CD4-positive, alpha-beta memory T cell (primary cell): ENCODE results near the gene ARMC9. TPM values are rescaled to one million over a fixed set of nuclear protein-coding genes. Genes with fewer than 3 reads are reported as not detected.
A peak's percentile ranks its signal among the peaks of the same experiment; 100 is the strongest.
"Not testable (repeated sequence)": the region's sequence is repeated elsewhere in the genome, so short reads cannot be mapped to it uniquely, and the experiment has no call there.

Source experiments
- CTCF ChIA-PET: fragments of 350-600 bp; sonication (Branson Sonifier 250); formaldehyde crosslinking; loops from one replicate; lab custom pipeline; 2021; ENCODE audit warnings: inconsistent platforms; ENCODE audit not compliant: partially characterized antibody; lab: Charles Lee
- POLR2A ChIA-PET: fragments of 350-600 bp; sonication (Branson Sonifier 250); formaldehyde crosslinking; loops from one replicate; lab custom pipeline; 2021; ENCODE audit not compliant: partially characterized antibody; lab: Charles Lee
- DNase-seq, 5 donors: peaks; one replicate each; pipeline versions ENCODE4 v3.0.0 to v3.0.0-alpha.2; 2020 to 2022; ENCODE audit warnings: mixed read lengths in 1 of 5
- H3K27ac ChIP-seq: one replicate; pipeline ENCODE4 v1.7.0; 2013; ENCODE audit warnings: low read depth, low read length
- H3K27me3 ChIP-seq: 2 replicates; pipeline ENCODE4 v1.7.0; 2013; ENCODE audit warnings: mild to moderate bottlenecking, low read length, moderate library complexity; ENCODE audit not compliant: insufficient read depth
- H3K36me3 ChIP-seq: 2 replicates; pipeline ENCODE4 v1.7.0; 2013; ENCODE audit warnings: mild to moderate bottlenecking, low read length, moderate library complexity; ENCODE audit not compliant: insufficient read depth
- H3K4me1 ChIP-seq: 2 replicates; pipeline ENCODE4 v1.7.0; 2013; ENCODE audit warnings: mild to moderate bottlenecking, low read length, moderate library complexity; ENCODE audit not compliant: insufficient read depth
- H3K4me3 ChIP-seq, 2 donors: one replicate each; pipeline ENCODE4 v1.7.0; 2013; ENCODE audit warnings: low read length in 2 of 2, mild to moderate bottlenecking in 1 of 2
- H3K9me3 ChIP-seq, 2 donors: one replicate each; pipeline ENCODE4 v1.7.0; 2013; ENCODE audit warnings: low read length in 2 of 2, control low read depth in 1 of 2; ENCODE audit not compliant: control insufficient read depth in 1 of 2
- H3K27ac Mint-ChIP-seq, 7 donors: one replicate each; pipeline ENCODE4 v1.8.0; 2020 to 2021; ENCODE audit warnings: mixed read lengths in 7 of 7, mild to moderate bottlenecking in 6 of 7, inconsistent platforms in 3 of 7, moderate library complexity in 3 of 7
- H3K27me3 Mint-ChIP-seq, 2 donors: one replicate each; pipeline ENCODE4 v1.8.0; 2020 to 2021; ENCODE audit warnings: mixed read lengths in 2 of 2
- H3K36me3 Mint-ChIP-seq, 2 donors: one replicate each; pipeline ENCODE4 v1.8.0; 2020 to 2021; ENCODE audit warnings: mixed read lengths in 2 of 2, inconsistent platforms in 1 of 2, mild to moderate bottlenecking in 1 of 2
- H3K4me1 Mint-ChIP-seq, 4 donors: one replicate each; pipeline ENCODE4 v1.8.0; 2020 to 2021; ENCODE audit warnings: mixed read lengths in 4 of 4, mild to moderate bottlenecking in 1 of 4
- H3K4me3 Mint-ChIP-seq, 8 donors: one replicate each; pipeline ENCODE4 v1.8.0; 2020 to 2021; ENCODE audit warnings: mixed read lengths in 8 of 8, mild to moderate bottlenecking in 7 of 8, moderate library complexity in 6 of 8, inconsistent platforms in 3 of 8
- H3K9me3 Mint-ChIP-seq, 8 donors: one replicate each; pipeline ENCODE4 v1.8.0; 2020 to 2021; ENCODE audit warnings: mixed read lengths in 8 of 8, mild to moderate bottlenecking in 5 of 8, inconsistent platforms in 3 of 8, moderate library complexity in 1 of 8
- intact Hi-C: fragments of 100-400 bp; cut with micrococcal nuclease; formaldehyde crosslinking; loops from one replicate; pipeline ENCODE4 v1.15.1; 2023
- polyA plus RNA-seq, 2 donors: library from polyadenylated mRNA; unstranded; fragments of 300-500 nt; fragmentation: Illumina TruSeq; gene quantifications; one replicate each; pipeline ENCODE4 v1.2.3, GENCODE V29; 2021
- total RNA-seq, 2 experiments: library from RNA; stranded (reverse); gene quantifications; one replicate each; pipeline ENCODE4 v1.2.3, GENCODE V29; 2021

Gene ARMC9
- total and polyA plus RNA-seq, 4 experiments from 2014 or later = 0.50 to 1.4 (median 1.1) TPM; not detected in 1

DNA sequence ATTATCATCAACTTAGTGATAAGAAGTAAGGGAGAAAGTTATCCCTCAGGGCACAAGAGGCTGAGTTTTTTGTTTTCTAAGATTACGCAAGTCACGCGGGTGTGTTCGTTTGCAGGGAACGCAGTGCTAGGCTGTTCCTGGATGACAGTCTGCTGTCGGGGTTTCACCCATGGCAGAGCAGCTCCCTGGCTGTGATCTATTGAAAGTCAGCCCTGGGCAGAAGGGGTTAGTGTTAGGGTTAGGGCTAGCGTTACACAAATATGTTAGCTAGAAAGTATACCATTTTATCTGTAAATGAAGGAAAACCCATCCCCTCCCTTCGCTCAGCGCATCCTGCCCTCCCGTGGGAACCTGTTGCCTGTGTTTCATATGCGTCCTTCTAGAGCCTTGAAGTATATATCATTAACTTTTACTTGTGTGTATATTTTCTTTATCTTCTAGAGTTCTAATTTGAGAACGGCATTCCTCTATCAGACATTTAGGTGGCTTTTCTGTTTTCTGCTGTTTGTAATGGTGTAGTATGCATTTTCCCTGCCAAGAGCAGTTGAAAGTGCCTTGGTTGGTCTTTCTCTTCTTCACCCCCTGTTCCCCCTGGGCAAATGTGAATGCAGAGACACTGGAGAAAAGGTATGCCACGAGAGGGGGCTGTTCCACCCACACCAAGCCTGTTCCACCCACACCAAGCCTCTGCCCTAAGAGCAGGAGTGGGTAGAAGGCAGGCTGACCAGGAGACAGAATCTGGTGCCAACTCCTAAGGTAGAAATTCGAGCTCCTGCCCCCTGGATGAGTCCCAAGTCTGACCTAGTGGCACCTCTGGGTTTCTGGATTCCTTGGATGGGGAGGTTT is 47.0 kb downstream of the ARMC9 start:
- no peak for DNase-seq
- CTCF ChIA-PET = interaction anchor here (3.4 kb wide), 1 partner anchor 207 kb away, joined by 13 read pairs; no protein-coding TSS in a partner anchor

DNA sequence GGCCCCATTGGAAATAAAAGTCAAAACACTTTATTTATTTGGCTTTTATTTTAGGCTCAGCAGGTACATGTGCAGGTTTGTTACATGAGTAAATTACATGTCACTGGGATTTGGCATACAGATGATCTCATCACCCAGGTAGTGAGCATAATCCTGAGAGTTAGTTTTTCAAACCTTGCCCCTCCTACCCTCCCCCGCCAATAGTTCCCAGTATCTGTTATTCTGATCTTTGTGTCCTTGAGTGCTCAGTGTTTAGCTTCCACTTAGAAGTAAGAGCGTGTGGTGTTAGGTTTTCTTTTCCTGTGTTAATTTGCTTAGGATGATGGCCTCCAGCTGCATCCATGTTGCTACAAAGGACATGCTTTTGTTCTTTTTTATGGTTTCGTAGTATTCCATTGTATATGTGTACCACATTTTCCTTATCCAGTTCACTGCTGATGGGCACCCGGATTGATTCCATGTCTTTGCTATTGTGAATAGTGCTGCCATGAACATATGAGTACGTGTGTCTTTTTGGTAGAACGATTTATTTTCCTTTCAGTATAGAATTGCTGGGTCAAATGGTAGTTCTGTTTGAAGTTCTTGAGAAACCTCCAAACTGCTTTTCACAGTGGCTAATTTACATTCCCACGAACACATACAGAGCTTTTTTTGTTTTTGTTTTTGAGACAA is 47.9 kb downstream of the ARMC9 start:
- CTCF ChIA-PET = interaction anchor here (3.4 kb wide), 1 partner anchor 206 kb away, joined by 13 read pairs; no protein-coding TSS in a partner anchor

More for the DNA sequence above, 47.0 kb downstream of the ARMC9 start:
- POLR2A ChIA-PET = no interaction called here
- Mint-ChIP-seq H3K9me3 (no peaks in the 10 kb centered on the region), H3K4me3 (no peak overlapping the region), H3K27ac (no peak overlapping the region), H3K27me3 (no peaks in the 10 kb centered on the region), H3K36me3 (no peaks in the 10 kb centered on the region), H3K4me1 (no peaks in the 10 kb centered on the region)
- H3K27me3 ChIP-seq = no peaks in the 10 kb centered on the region
- no peak overlapping the region for H3K27ac ChIP-seq
- H3K9me3 ChIP-seq = no peaks in the 10 kb centered on the region
- intact Hi-C loops = loop anchor here (5.0 kb wide), 1 partner anchor 207 kb away; no protein-coding TSS in a partner anchor
- H3K4me3 ChIP-seq = no peak overlapping the region
- no peaks in the 10 kb centered on the region for H3K36me3 ChIP-seq
- H3K4me1 ChIP-seq = no peaks in the 10 kb centered on the region

DNA sequence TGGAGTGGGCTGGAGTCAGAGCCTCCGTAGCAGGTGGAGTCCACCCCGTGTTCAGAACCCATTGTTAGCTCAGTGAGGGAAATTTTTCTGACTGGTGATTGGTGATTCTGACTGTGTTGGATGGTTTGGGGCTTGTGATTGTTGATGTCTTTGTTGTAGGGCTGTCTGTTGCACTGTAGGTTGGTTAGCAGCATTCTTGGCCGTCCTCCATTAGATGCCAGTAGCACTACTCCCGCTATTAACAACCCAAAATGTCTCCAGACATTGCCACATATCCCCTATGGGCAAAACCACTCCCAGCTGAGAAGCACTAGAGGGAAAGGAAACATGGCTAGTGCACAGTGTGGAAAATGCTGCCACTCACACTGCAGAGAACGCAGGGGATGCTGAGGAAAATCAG is 51.7 kb downstream of the ARMC9 start:
- Mint-ChIP-seq H3K9me3 (no peaks in the 10 kb centered on the region), H3K36me3 (no peaks in the 10 kb centered on the region), H3K4me3 (no peak overlapping the region), H3K27me3 (peaks cover 0 to 2% of the 10 kb centered on the region in 2 donors), H3K27ac (no peak overlapping the region), H3K4me1 (no peaks in the 10 kb centered on the region)
- Histone ChIP-seq H3K27ac (no peak overlapping the region), H3K27me3 (no peaks in the 10 kb centered on the region), H3K4me1 (no peaks in the 10 kb centered on the region), H3K9me3 (no peaks in the 10 kb centered on the region), H3K4me3 (no peak overlapping the region), H3K36me3 (no peaks in the 10 kb centered on the region)
- ChIA-PET POLR2A (no interaction called here), CTCF (interaction anchor here (0.6 kb wide), 1 partner anchor 104 kb away, joined by 3 read pairs; no protein-coding TSS in a partner anchor)
- DNase-seq = no peak
- intact Hi-C loops = no loop called here

More for the DNA sequence above, 47.9 kb downstream of the ARMC9 start:
- Histone ChIP-seq H3K9me3 (no peaks in the 10 kb centered on the region), H3K4me3 (no peak overlapping the region), H3K27ac (no peak overlapping the region), H3K36me3 (no peaks in the 10 kb centered on the region), H3K4me1 (no peaks in the 10 kb centered on the region), H3K27me3 (no peaks in the 10 kb centered on the region)
- POLR2A ChIA-PET = no interaction called here
- no peak overlapping the region for H3K4me3 Mint-ChIP-seq
- H3K36me3 Mint-ChIP-seq = no peaks in the 10 kb centered on the region
- H3K27ac Mint-ChIP-seq = peak overlapping the region in 1 of 7 donors; percentile 53
- H3K4me1 Mint-ChIP-seq = no peaks in the 10 kb centered on the region
- intact Hi-C loops = loop anchor here (5.0 kb wide), 1 partner anchor 206 kb away; no protein-coding TSS in a partner anchor
- H3K9me3 Mint-ChIP-seq = no peaks in the 10 kb centered on the region
- DNase-seq = no peak
- H3K27me3 Mint-ChIP-seq = peaks cover 0 to 2% of the 10 kb centered on the region in 2 donors

DNA sequence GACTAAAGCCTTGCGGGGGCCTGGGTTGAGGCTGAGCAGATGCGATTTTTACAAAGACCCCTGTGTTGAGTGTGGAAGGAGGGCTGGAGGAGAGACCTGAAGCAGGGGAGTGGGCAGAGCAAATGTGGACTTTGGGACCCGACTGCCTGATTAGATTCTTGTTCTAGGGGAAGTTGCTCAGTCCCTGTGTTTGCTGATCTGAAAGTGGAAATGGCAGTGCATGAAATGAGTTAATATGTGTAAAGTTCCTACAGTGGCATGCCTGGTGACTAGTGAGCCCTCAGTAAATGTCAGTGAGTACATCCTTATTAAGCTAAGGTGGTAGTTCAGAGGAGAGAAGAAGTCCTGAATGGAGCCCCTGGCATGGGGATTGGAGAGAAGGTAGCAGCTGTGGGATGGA is 52.3 kb downstream of the ARMC9 start:
- no peaks in the 10 kb centered on the region for H3K4me1 Mint-ChIP-seq
- intact Hi-C loops = no loop called here
- Histone ChIP-seq H3K27me3 (no peaks in the 10 kb centered on the region), H3K4me1 (no peaks in the 10 kb centered on the region), H3K36me3 (no peaks in the 10 kb centered on the region), H3K4me3 (no peak overlapping the region), H3K27ac (no peak overlapping the region), H3K9me3 (no peaks in the 10 kb centered on the region)
- POLR2A ChIA-PET = interaction anchor here (0.7 kb wide), 1 partner anchor 1584 kb away, joined by 3 read pairs; no protein-coding TSS in a partner anchor
- CTCF ChIA-PET = no interaction called here
- no peaks in the 10 kb centered on the region for H3K36me3 Mint-ChIP-seq
- peaks cover 0 to 2% of the 10 kb centered on the region in 2 donors for H3K27me3 Mint-ChIP-seq
- DNase-seq = no peak
- H3K27ac Mint-ChIP-seq = no peak overlapping the region
- no peaks in the 10 kb centered on the region for H3K9me3 Mint-ChIP-seq
- H3K4me3 Mint-ChIP-seq = no peak overlapping the region

DNA sequence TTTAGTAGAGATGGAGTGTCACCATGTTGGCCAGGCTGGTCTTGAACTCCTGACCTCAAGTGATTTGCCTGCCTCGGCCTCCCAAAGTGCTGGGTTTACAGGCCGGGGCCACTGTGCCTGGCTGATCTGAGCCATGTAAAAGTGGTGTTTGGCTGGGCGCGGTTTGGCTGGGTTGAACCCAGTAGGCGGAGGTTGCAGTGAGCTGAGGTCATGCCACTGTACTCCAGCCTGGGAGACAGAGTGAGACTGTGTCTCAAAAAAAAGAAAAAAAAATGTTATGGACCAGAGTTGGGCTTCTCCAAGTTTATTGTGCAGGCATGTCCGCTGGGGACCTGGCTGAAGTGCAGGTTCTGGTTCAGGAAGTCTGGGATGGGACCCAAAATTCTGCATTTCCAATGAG is 54.9 kb downstream of the ARMC9 start:
- H3K4me1 Mint-ChIP-seq, H3K4me1 ChIP-seq, H3K36me3 Mint-ChIP-seq, H3K4me3 Mint-ChIP-seq, H3K4me3 ChIP-seq, DNase-seq, H3K9me3 Mint-ChIP-seq, H3K27me3 Mint-ChIP-seq, H3K27me3 ChIP-seq, intact Hi-C loops, H3K27ac ChIP-seq, H3K27ac Mint-ChIP-seq, H3K9me3 ChIP-seq, H3K36me3 ChIP-seq: not testable (repeated sequence)
- POLR2A ChIA-PET = interaction anchor here (0.9 kb wide), 1 partner anchor 10 kb away, joined by 3 read pairs; no protein-coding TSS in a partner anchor
- CTCF ChIA-PET = interaction anchor here (0.7 to 1.6 kb wide), 2 partner anchors 10 to 128 kb away, joined by 3 to 4 read pairs; no protein-coding TSS in a partner anchor

DNA sequence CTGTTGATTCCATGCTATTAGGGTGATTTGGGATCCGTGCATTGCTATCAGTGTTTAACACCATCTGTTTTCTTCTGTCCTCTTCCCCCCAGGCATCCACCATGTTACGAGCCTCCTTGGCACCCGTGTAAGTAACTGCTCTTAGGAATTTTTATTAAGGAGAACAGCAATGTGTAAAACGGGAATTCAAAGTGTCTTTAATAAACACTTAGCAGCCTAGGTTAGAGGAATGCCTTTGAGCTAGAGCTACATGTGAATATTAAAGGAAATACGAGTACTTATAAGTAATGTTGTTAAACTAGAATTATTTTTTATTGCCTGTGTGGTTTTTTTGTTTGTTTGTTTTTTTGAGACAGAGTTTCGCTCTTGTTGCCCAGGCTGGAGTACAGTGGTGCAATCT is 58.1 kb downstream of the ARMC9 start:
- no peak overlapping the region for H3K27ac ChIP-seq
- no peaks in the 10 kb centered on the region for H3K27me3 ChIP-seq
- no peak overlapping the region for H3K4me3 Mint-ChIP-seq
- H3K27ac Mint-ChIP-seq = no peak overlapping the region
- POLR2A ChIA-PET = no interaction called here
- H3K36me3 ChIP-seq = no peaks in the 10 kb centered on the region
- CTCF ChIA-PET = no interaction called here
- H3K36me3 Mint-ChIP-seq = no peaks in the 10 kb centered on the region
- no peak overlapping the region for H3K4me3 ChIP-seq
- intact Hi-C loops = no loop called here
- H3K4me1 ChIP-seq = peaks cover 12% of the 10 kb centered on the region
- H3K9me3 Mint-ChIP-seq = no peaks in the 10 kb centered on the region
- peaks cover 2 to 4% of the 10 kb centered on the region in 2 donors for H3K27me3 Mint-ChIP-seq
- DNase-seq = no peak
- H3K4me1 Mint-ChIP-seq = peaks cover 11 to 19% (median 13%) of the 10 kb centered on the region in 4 donors
- H3K9me3 ChIP-seq = no peaks in the 10 kb centered on the region

DNA sequence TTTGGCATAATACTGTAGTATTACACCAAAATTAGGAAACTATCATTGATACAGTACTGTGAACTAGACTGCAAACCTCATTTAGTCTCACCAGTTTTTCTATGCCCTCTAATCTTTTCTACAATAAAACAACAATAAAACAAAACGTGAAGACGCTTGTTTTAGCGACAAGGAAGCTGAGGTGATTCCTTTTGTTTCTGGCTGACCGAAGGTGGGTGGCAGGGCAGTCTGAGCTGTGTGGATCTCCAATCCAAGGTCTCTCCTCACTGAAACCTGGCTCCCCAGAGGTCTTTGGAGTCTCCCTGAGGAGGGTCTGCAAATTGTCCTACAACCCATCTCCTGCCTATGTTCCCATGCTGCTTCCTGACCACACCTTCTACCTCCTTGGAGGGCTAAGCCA is 59.3 kb downstream of the ARMC9 start:
- DNase-seq = no peak
- ChIA-PET POLR2A (no interaction called here), CTCF (no interaction called here)
- H3K4me3 ChIP-seq = no peak overlapping the region
- Mint-ChIP-seq H3K27ac (peak overlapping the region in 1 of 7 donors; percentile 31), H3K9me3 (no peaks in the 10 kb centered on the region), H3K27me3 (peaks cover 2 to 4% of the 10 kb centered on the region in 2 donors), H3K4me3 (no peak overlapping the region), H3K36me3 (no peaks in the 10 kb centered on the region), H3K4me1 (peaks cover 11 to 19% (median 13%) of the 10 kb centered on the region in 4 donors)
- intact Hi-C loops = no loop called here
- peaks cover 12% of the 10 kb centered on the region for H3K4me1 ChIP-seq
- H3K27ac ChIP-seq = no peak overlapping the region
- H3K27me3 ChIP-seq = no peaks in the 10 kb centered on the region
- no peaks in the 10 kb centered on the region for H3K36me3 ChIP-seq
- no peaks in the 10 kb centered on the region for H3K9me3 ChIP-seq
